SIG-M5 (cell line): Measurements from ENCODE around the gene UNC13B.

Experiments
- DNase-seq: peaks from one replicate; lab custom pipeline; 2025; lab: John Stamatoyannopoulos, UW

The UNC13B gene

DNA sequence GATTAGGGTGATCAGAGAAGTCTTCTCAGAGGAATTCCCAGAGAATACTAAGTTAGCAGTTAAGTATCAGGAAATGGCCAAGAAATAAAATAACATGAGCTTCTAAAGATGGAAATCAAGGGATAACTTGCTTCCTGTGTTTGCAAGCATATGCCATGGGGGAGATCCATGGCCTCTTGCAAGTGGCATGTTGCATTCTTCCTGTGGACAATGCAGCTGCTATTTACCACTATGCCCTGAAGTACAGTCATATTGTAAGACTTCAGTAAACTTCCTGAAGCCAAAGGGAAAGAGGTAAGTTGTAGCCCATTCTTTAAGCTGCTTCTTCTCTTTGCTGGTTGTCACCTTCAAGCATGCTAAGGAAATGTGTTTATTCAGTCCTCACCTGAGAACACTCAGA, 173.4 kb downstream of the UNC13B start:
- DNase-seq = no peak

DNA sequence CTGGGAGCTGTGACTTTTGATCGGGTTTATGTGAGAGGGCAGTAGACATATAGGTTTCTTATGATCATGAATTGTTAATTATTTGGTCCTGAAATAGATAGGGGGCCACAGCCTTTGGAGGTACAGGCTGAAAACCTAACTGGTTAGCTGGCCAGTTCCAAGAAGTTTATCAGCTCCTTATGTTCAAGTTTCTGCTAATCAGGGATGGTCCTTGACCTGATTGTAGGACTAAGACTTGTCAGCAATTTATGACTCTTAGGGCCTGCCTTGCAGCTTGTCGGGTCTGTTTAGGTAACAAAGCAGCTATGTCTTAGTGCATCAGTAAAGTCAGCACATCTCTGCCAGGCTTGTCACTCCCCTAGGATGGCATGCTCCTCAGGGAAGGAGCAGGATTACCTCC, 176.3 kb downstream of the UNC13B start:
- DNase-seq = no peak

DNA sequence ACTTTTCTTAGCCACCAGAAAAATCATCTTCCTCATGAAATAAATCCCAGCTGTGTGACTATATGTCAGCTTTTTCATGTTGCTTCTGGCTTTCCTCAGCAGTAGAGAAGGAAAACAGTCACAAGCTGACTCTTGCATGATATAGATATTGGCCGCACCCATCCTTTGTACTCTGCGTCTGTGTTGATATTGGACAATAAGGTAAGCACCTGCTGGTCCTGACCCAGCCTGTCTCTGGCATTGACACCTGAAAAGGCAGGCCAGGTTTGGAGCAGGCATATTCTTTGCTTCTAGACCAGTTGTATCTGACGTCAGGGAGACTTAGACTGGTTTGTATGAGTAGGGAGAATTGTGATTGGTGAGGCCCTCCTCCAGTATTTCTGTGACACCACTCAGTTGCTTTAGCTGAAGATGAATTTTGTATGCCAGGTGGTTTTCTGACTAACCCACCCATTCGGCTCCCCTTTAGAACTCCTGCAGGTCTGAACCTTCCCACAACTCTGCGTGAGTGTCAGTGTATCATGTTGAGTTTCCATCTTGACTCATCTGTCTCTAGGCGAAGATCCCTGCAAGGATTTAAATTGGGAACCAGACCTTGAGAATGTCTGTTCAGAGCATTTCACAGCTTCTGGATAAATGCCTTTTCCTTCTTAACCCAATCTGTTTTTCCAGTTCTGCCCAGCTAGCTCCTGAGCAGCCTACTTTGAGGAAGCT, 176.9 kb downstream of the UNC13B start:
- DNase-seq = no peak

DNA sequence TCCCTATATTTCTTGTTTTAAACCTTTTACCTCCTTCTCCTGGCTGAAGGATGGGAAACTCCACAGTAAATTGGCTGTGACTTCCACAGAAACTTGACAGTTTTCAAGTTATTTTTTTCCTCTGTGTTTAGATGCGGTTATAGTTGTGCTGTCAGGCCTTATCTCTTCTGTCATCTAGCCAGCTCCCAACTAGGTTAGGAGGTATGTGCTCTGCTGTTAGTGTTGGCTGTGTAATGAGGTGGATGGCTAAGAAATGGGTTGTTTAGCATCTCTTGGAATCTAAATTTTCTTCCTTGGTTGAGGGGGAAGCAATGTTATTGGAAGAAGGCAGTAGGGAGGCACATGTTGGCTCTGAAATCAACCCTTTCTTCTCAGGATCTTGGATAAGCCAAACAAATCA, 178.2 kb downstream of the UNC13B start:
- no peak for DNase-seq

DNA sequence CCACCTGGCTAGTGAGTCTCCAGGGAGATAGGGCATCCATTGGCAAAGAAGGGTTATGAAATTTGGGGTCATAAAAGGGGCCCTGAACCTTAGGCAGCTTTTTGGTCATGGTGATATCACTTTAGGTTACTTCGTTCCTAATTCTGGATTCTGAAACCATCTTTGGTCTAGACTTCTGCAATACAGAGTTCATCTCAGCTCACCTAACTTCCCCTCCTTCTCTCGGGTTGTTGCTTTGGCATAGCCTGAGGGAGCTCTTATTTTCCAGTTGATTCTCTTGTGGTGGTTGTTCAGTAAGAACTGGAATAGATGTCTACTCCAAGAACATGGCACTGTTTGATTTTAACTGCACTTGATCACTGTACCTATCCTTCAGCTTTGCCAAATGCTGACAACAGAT, 179.2 kb downstream of the UNC13B start:
- DNase-seq = no peak

DNA sequence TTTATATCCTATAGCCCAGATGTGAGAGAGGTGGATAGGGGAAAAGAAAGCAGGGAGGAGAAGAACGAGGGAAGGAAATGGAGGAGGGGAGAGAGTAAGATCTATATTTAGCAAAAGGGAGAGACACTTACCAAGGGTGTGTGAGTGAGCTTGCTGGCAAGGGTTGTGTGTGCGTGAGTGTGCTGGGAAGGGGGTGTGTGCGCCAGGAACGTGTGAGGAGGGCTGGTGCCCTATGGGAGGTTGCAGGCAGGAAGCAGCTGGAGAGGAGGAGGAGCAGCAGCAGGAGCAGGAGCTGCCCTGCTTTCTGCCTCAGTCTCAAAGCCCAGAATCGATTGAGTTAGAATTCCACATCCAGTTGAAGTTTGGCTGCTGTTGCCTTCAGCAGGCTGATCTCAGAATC, 179.8 kb downstream of the UNC13B start:
- DNase-seq = no peak

DNA sequence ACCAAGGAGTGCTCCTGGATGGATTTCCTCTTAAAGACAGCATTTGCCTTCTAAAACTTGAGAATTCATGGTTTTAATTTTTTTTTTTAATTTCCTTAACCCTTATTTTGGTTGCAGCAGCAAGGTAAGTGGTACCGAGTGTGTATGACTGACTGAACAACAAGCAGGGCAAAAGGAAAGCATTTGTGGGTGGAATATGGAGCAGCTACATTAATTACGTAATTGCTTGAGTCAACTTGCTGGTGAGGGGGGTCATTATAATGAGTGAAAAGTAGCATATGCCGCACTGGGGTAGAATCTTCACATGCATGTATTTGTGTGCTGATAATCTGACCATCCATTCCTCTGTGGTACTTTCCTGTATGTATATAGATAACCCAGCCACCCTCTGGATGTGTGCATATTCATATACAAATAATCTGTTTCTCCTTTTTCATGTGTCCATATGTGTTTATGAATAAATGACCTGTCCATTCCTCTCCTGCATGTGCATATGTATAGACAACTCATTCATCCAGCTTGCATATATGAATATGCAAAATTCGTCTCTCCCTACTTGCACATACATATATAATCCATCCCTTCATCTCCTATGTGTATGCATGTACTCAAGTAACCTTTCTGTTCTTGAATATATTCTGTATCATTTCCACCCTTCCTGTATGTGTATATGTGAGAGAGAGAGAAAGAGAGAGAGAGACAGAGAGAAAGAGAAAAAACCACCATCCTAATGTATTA, 180.6 kb downstream of the UNC13B start:
- no peak for DNase-seq

DNA sequence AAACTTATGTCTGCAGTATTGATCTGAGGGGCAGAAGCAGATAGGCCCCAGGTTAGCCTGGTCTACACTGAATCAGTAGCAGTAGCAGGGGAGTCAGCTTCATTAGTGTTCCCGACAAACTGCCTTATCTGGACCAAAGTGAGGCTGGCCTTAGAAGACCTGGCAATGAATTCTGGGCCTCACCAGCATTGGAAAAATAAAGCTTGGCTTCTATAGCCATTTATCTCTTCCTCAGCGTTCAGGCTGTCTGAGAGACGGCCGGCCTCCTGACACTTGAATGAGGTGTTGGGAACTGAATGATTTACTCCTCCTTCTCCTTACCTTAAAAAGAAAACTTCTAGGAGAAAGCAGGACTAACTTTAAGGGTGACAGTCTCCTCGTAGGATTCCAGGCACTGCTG, 186.3 kb downstream of the UNC13B start:
- DNase-seq = no peak

DNA sequence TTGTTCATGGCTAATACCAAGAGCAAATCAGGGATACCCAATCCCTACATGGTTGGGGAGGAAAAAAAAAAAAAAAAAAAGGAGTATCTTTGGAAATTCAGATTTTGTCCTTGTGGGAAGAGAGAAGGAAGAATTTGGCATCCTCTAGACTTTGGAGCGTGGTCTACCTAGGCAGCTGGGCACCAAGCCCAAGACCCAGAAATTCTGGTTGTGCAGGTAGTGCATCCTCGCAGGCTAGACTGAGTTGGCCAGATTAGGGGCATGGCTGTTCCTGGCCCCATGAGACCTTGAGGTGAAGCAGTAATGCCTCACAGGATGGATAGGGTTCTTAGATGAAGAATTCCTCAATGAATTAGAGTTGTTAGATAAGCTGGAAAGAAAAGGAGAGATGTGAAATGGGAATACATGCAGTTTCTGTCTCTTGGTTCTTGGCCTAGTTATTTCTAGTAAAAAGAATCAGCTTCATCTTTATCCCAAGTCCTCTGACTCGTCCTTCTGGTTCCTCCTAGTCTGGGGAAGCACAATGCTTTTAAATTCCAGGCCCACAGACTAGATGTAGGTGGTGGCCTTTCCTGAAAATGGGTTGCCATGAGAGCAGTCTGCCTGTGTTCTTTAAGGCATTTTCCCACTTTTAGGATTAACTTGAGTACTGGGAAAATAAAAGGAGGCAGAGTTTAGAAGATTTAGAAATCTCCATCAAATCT, 187.6 kb downstream of the UNC13B start:
- DNase-seq = no peak

DNA sequence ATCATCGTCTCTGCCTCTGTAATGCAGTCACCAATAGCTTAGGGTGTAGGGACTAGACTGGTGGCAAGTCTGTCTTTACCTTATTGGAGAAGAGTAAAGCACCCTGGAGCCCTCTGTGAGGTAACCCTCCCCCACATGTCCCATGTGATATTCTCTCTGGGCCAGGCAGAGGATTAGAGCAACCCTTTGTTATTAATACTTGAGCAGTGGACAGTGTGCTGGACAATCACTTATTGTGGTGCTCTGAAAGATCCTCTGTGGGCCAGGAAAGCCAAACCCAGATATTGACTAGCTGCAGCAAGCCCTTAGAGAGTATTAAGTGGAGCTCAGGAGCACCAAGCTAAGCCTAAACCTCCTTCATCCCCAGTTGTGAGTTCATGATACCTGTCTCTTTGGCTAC, 188.4 kb downstream of the UNC13B start:
- no peak for DNase-seq

DNA sequence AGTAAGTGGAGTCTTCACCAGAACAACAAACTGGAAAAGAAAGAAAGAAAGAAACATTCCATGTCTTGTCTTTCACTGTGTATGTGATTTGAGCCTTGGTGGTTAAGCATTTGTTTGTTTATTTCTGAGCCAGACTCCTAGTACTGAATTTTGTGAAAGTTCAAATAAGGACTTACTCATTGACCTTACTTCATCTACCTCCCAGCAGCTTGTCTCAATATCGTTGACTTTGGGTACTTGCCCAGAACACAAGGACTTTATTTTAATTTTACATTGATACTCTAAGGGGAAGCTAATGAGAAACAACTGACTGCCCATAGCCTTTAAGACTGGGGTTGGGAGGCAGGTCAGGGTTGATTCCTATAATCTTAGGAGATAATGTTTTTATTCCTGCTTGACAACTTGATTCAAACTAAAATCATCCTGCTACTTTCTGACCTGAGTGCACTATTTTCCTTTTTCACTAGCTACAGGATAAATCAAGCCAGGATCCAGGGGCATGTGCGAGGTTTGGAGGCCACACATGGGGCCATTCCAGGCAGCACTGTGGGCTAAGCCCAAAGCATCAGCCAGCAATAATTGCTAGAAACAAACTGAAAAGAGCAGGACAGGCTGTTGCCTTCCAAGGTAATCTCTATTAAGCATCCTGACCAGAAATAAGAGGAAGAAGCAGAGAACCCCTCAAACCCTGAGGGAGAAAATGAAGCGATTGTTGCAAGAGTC, 189.2 kb downstream of the UNC13B start:
- no peak for DNase-seq

DNA sequence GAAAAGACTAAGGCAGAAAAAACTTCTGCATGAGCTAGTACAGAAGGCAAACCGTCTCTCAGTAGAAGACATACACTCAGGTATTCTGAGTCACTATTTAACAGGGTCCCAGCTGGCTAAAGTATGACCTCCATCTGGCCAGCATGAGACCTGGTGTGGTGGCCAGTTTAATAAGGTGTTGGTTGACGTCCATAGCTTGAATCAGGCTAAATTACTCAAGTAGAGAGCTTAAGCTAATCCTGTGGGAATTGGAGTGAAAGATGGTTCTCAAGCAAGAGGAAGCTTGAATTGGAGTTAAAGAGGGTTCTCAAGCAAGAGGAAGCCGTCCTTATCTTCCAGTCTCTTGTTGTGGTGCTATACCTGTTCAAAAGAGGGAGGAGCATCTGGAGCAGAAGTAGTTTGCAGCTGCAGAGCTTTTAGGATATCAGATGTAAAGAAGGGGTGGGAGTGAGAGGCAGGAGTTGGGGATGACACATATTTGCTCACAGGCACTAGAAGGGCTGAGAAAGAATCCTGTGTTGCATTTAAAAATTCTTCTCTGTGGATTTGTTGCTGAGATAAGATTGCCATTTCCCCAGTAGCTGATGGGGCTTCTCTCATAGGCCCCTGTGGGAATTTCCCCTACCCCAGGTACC, 192.0 kb downstream of the UNC13B start:
- no peak for DNase-seq

DNA sequence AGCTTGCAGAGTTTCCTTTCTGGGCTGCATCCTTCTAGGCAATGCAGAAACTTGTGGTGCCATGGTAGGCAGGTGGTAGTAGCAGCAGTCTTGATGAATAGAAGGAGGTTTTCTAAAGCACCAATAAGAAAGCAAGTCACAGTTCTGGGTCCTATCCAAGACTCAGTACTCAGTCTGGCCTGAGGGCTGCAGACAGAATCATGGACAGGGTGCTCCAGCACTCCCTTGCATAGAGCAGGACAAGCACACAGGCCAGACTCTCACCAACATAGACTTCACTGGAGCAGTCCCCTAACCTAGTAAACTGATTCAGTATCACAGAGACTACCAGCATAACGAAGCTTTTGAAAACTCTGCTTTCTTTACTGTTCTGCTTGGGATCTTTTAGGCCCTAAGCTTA, 194.1 kb downstream of the UNC13B start:
- DNase-seq = no peak

DNA sequence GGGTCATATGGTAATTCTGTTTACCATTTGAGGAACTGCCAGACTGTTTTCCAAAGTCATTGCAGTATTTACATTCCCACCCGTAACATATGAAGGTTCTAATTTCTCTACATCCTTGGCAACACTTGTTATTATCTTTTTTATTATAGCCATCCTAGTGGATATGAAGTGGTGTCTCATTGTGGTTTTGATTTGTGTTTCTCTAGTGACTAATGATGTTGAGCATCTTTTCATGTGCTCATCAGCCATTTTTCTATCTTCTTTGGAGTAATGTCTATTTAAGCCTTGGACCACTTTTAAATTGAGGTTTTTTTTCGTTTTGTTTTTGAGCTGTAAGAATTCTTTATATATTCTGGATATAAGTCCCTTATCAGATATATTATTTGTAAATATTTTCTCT, 195.3 kb downstream of the UNC13B start:
- DNase-seq = no peak

DNA sequence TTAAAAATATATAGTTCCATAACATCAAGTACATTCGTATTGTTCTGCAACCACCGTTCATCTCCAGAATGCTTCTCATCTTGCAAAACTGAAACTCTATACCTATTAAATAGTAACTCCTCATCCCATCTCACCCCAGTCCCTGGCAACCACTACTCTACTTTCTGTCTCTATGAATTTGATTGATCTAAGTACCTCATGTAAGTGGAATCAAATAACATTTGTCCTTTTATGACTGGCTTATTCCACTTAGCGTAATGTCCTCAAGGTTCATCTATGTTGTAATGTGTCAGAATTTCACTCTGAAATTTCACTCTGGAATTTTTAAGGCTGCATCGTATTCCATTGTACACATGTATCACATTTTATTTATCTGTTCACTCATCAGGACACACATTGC, 196.0 kb downstream of the UNC13B start:
- DNase-seq = no peak

DNA sequence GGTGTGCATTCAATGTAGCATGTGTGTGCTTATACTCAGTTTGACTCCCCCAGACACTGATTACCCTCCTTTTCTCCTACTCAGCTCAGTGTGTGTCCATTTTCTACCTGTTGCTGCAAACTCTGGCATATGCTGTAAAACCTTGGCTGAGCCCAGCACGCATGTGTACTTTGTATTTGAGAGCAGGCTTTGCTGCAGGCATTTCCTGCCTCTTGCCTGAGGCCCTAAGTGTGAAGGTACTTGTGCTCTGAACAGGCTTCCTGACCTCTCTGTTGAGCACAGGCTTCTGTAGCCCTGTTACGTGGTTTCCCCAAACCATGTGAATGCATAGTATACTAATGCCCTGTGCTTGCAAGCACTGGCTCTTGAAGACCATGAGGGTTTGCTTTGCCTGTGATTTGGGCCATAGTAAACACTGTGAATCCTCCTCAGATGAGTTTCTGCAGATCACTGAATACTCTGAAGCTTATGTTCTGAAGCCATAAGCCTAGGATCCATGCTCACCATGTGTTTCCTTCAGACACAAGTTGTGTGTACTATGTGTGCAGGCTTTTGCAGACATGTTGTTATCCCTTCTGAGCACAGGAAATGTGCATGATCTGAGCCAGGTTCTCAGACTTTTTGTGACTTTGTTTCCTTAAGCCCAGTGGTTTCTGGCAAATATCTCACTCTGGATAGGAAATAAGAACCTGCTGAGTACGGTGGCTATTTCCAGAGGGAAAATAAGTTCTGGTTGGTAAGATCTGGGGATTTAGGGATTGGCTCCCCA, 203.2 kb downstream of the UNC13B start:
- no peak for DNase-seq

DNA sequence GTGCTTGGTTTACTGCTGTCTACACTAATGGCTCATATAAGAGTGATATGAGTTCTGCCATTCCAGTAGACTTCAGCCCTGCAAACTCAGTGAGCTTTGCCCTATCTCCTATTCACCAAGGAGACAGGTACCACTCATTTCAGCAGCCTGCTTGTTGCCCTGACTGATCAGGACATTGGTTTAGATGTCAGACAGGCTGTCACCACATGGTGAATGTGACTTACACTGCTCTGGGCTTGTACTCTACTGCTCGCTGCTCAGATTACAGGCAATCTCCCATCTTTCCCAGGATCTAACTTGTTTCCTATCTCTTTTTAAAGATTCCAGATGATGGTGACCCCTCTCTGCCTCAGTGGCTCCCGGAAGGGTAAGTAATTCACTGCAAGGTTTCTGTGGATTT, 204.8 kb downstream of the UNC13B start:
- no peak for DNase-seq

DNA sequence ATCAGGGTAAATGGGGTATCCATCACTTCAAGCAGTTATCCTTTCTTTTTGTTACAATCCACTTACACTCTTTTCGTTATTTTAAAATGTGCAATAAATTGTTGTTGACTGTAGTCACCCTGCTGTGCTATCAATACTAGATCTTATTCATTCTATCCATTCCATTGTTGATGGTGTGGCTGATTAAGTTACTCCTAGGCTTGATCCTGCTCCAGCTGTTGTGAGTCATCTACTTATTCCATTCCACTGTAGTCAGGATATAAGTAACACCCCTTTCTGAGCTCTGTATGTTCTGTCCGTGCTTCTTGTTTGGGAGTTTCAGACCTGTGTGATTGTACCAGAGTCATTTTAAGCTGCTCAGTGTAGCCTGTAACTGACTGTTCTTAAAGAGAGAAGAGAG, 205.6 kb downstream of the UNC13B start:
- no peak for DNase-seq

DNA sequence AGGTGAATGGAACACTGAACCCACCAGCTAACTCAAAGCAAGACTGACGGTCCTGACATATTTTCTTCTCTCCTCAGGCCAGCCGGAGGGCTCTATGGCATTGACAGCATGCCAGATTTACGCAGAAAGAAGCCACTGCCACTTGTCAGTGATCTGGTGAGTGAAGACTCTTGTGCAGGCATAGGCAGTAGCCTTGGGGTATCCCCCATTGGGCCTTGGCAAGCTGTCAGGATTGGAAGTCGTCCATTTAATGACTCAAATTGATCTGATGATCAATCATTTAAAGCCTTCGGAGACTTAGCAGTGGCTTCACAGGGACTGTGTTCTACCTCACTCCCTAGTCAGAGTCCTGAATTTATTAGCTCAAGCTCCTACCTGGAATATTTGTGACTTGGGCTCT, 208.4 kb downstream of the UNC13B start:
- DNase-seq = no peak

DNA sequence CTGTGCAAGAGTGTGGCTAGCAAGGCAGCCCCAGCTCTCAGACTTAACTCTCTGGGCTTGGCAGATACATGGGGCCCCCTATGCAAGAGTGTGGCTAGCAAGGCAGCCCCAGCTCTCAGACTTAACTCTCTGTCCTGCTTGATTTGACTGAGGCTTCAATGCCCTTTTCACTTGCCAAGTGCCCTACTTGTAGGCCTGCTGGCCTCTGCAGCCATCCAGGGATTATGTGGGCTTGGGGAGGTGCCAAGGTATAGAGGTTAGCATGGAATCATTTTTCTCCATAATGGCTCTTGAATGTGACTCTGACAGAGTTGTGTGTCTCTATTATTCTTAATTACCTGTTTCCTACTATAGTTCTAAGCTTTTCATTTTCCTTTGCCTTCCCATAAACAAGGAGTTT, 212.6 kb downstream of the UNC13B start:
- no peak for DNase-seq

DNA sequence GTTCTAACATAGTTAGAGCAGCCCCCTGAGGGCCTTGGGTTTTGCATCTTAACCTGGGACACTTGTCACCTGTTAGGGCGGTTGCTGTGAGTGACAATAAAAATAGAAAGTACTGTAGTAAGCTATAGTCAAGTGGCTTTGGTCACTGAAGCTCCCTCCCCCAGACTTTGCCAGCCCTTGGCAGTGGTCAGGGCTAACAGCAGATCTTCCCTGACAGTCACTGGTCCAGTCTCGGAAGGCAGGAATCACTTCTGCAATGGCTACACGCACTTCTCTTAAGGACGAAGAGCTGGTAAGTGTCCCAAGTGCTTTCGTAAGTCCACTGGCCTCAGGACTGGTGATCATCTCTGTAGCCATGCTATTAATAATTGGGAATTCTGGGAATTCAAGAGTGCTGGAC, 213.1 kb downstream of the UNC13B start:
- DNase-seq = no peak
